GM12865 (cell line): ENCODE measurements around the gene KBTBD8.

Experiments
- DNase-seq: peaks from one replicate; pipeline ENCODE4 v3.0.0; 2010; ENCODE audit warnings: low read depth
- H3K4me3 ChIP-seq: 2 replicates; pipeline ENCODE4 v1.5.1; 2011; ENCODE audit warnings: mild to moderate bottlenecking, low read depth, low read length, control low read depth
- CTCF ChIP-seq: IDR thresholded peaks from 2 replicates; pipeline ENCODE4 v1.5.1; 2011; ENCODE audit warnings: low read length, control low read depth, low read depth, inconsistent platforms; ENCODE audit not compliant: insufficient read depth; ENCODE audit errors: missing control alignments

The KBTBD8 gene

GRCh38 chr3:67006460-67006859, 8.4 kb downstream of the KBTBD8 start:
- no peak overlapping the region for H3K4me3 ChIP-seq
- no peak for DNase-seq
- TF ChIP-seq CTCF: no peak

GRCh38 chr3:67008388-67008787, 10.3 kb downstream of the KBTBD8 start:
- DNase-seq: no peak
- no peak overlapping the region for H3K4me3 ChIP-seq
- no peak for TF ChIP-seq CTCF

- H3K4me3 ChIP-seq: no peak overlapping the region
- no peak for DNase-seq
- TF ChIP-seq CTCF: no peak
Observed at GRCh38 chr3:67009716-67010115, 11.6 kb downstream of the KBTBD8 start.

GRCh38 chr3:67011414-67012131, 13.5 kb downstream of the KBTBD8 start:
- no peak for DNase-seq
- no peak for TF ChIP-seq CTCF
- H3K4me3 ChIP-seq: no peak overlapping the region

- no peak for DNase-seq
- no peak overlapping the region for H3K4me3 ChIP-seq
- no peak for TF ChIP-seq CTCF
Observed at GRCh38 chr3:67012564-67012963, 14.5 kb downstream of the KBTBD8 start.

- no peak for TF ChIP-seq CTCF
- H3K4me3 ChIP-seq: no peak overlapping the region
- DNase-seq: no peak
Observed at GRCh38 chr3:67015702-67016484, 17.8 kb downstream of the KBTBD8 start.

- no peak overlapping the region for H3K4me3 ChIP-seq
- TF ChIP-seq CTCF: no peak
- peak; percentile 49 for DNase-seq
Observed at GRCh38 chr3:67016522-67017080, 18.5 kb downstream of the KBTBD8 start.
